ENCODE results near the gene MRGPRE.

MRGPRE gene

DNA sequence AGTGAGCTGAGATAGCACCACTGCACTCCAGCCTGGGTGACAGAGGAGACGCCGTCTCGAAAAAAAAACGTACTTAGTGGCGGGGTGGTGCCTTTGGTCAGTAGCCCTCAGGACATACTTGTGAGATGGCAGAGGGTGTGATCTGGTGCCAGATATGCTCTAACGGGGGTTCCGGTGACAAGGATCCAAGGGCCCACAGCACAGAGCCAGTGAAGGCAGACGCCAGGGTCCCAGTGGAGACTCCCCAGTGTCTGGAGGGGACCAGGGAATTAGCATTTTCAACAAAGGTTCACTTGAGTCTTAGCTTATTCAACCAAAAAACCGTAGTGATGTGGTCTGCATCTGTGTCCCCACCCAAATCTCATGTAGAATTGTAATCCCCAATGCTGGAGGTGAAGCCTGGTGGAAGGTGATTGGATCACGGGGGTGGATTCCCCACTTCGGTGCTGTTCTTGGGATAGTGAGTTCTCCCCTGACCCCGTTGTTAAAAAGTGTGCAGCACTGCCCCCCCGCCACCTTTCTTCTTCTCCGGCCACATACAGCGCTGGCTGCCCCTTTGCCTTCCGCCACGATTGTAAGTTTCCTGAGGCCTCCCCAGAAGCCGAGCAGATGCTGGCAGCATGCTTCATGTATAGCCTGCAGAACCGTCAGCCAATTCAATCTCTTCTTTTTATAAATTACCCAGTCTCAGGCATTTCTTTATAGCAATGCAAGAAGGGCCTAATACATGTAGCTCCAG, 40.5 kb downstream of the MRGPRE start:
- H3K9me3 ChIP-seq (ENCODE audit: insufficient read depth, low read length), result peaks cover 7% of the 10 kb centered on the region; the same call in 1 of the 2 replicates
- no peaks in the 10 kb centered on the region for H3K36me3 ChIP-seq (ENCODE audit: insufficient read depth, insufficient read length, low read length)
- no peaks in the 10 kb centered on the region for H3K27me3 ChIP-seq (ENCODE audit: insufficient read depth, insufficient read length)
- DNase-seq (ENCODE audit: low read depth, low spot score), result no peak
- peaks cover 43% of the 10 kb centered on the region for H3K4me1 ChIP-seq (ENCODE audit: insufficient read depth, insufficient read length)
- no peak overlapping the region for H3K9ac ChIP-seq (ENCODE audit: insufficient read length, low read depth)
- TF ChIP-seq ZNF274 (IDR thresholded peaks at IDR 0.05; ENCODE audit: low read depth, low read length) (no peak), YY1 (IDR thresholded peaks at IDR 0.05; ENCODE audit: insufficient read depth, insufficient read length) (no peak), SUZ12 (IDR thresholded peaks at IDR 0.05; ENCODE audit: extremely low read depth, insufficient read depth, insufficient read length) (no peak)
- H3K4me3 ChIP-seq (ENCODE audit: insufficient read length, low read depth), result no peak overlapping the region

DNA sequence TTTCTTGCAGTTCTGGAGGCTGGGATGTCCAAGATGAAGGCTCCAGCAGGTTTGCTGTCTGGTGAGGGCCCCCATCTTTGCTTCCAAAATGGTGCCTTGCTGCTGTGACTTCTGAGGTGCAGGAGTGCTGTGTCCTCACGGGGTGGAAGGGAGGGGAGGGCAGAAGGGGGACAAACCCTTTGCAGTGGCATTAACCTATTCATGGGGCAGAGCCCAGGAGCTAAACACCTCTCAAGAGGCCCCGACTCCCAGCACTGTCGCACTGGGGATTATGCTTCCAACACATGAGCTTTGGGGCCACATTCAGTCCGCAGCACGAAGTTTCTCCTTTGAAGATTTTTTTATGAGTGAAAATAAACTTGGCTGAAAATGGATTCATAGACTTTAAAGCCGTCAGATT, 41.6 kb downstream of the MRGPRE start:
- no peak for TF ChIP-seq YY1 (IDR thresholded peaks at IDR 0.05; ENCODE audit: insufficient read depth, insufficient read length)
- no peak for TF ChIP-seq SUZ12 (IDR thresholded peaks at IDR 0.05; ENCODE audit: extremely low read depth, insufficient read depth, insufficient read length)
- TF ChIP-seq ZNF274 (IDR thresholded peaks at IDR 0.05; ENCODE audit: low read depth, low read length), result no peak
- Histone ChIP-seq H3K9me3 (ENCODE audit: insufficient read depth, low read length) (peaks cover 7% of the 10 kb centered on the region; the same call in 1 of the 2 replicates), H3K27me3 (ENCODE audit: insufficient read depth, insufficient read length) (no peaks in the 10 kb centered on the region), H3K36me3 (ENCODE audit: insufficient read depth, insufficient read length, low read length) (no peaks in the 10 kb centered on the region), H3K4me3 (ENCODE audit: insufficient read length, low read depth) (peak overlapping the region; percentile 25), H3K9ac (ENCODE audit: insufficient read length, low read depth) (peak overlapping the region; percentile 12), H3K4me1 (ENCODE audit: insufficient read depth, insufficient read length) (peaks cover 41% of the 10 kb centered on the region)
- no peak for DNase-seq (ENCODE audit: low read depth, low spot score)

DNA sequence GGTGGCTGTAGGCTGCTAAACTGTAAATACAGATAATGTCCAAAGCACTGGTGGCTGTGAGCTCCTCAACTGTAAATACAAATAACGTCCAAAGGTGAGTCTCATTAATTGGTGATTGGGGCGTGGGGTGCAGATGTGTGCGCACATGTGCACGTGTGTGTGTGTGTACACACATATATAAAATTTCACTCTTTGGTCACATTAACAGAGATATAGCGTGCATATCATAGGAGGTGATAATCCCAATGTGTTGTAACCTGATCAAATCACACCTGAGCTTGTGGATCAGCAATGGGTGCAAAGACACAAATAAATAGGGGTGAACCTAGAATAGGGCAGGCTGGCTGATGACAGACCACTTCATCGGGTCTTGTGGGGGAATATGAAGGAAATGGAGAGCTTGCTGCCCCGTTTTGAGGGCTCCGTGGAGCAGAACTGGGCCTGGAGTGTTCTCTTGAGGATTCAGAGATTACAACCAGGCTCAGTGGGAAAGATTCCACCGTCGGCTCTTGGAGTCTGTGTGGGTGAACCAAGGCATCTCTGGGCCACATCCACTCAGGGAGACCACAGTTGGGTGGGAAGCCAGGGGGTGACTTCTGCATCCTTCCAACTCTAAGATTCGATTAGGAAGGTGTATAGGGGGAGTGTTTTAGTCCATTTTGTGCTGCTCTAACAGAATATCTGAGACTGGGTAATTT, 42.2 kb downstream of the MRGPRE start:
- peaks cover 7% of the 10 kb centered on the region; the same call in 1 of the 2 replicates for H3K9me3 ChIP-seq (ENCODE audit: insufficient read depth, low read length)
- peaks cover 36% of the 10 kb centered on the region for H3K4me1 ChIP-seq (ENCODE audit: insufficient read depth, insufficient read length)
- no peaks in the 10 kb centered on the region for H3K27me3 ChIP-seq (ENCODE audit: insufficient read depth, insufficient read length)
- H3K9ac ChIP-seq (ENCODE audit: insufficient read length, low read depth), result peak overlapping the region; percentile 89
- TF ChIP-seq ZNF274 (IDR thresholded peaks at IDR 0.05; ENCODE audit: low read depth, low read length) (no peak), YY1 (IDR thresholded peaks at IDR 0.05; ENCODE audit: insufficient read depth, insufficient read length) (no peak), SUZ12 (IDR thresholded peaks at IDR 0.05; ENCODE audit: extremely low read depth, insufficient read depth, insufficient read length) (no peak)
- H3K4me3 ChIP-seq (ENCODE audit: insufficient read length, low read depth), result peak overlapping the region; percentile 71
- DNase-seq (ENCODE audit: low read depth, low spot score), result no peak
- H3K36me3 ChIP-seq (ENCODE audit: insufficient read depth, insufficient read length, low read length), result no peaks in the 10 kb centered on the region

GRCh38 chr11:3189196-3189843, 42.9 kb downstream of the MRGPRE start:
- H3K4me1 ChIP-seq (ENCODE audit: insufficient read depth, insufficient read length), result peaks cover 35% of the 10 kb centered on the region
- peak; percentile 82 for DNase-seq (ENCODE audit: low read depth, low spot score)
- H3K36me3 ChIP-seq (ENCODE audit: insufficient read depth, insufficient read length, low read length), result no peaks in the 10 kb centered on the region
- H3K27me3 ChIP-seq (ENCODE audit: insufficient read depth, insufficient read length), result no peaks in the 10 kb centered on the region
- TF ChIP-seq YY1 (IDR thresholded peaks at IDR 0.05; ENCODE audit: insufficient read depth, insufficient read length) (no peak), SUZ12 (IDR thresholded peaks at IDR 0.05; ENCODE audit: extremely low read depth, insufficient read depth, insufficient read length) (no peak), ZNF274 (IDR thresholded peaks at IDR 0.05; ENCODE audit: low read depth, low read length) (no peak)
- H3K4me3 ChIP-seq (ENCODE audit: insufficient read length, low read depth), result peak overlapping the region; percentile 71
- peak overlapping the region; percentile 89 for H3K9ac ChIP-seq (ENCODE audit: insufficient read length, low read depth)
- peaks cover 7% of the 10 kb centered on the region; the same call in 1 of the 2 replicates for H3K9me3 ChIP-seq (ENCODE audit: insufficient read depth, low read length)

DNA sequence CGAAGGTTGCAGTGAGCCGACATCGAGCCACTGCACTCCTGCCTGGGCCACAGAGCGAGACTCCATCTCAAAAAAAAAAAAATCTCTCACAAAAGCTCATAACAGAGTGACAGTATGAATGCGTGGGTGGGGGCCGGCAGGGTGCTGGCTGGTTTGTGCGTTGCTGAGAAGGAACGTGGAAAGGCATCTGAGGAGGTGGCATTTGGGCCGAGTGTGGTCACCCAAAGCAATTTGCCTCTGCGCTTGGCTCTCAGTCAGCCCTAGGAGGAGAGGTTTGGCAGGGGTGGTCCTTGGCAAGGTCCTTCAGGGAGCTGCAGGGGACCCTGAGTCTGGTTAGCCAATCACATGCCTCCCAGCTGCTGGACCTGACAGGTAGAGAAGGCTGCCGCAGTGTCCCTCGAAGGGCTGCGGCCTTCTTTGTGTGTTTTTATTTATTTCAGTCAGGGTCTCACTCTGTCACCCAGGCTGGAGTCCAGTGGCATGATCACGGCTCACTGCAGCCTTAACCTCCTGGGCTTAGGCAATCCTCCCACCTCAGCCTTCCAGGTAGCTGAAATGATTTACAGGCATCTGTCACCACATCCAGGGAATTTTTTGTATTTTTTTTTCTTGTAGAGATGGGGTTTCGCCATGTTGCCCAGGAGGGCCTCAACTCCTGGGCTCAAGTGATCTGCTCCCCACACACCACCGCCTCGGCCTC, 43.6 kb downstream of the MRGPRE start:
- no peaks in the 10 kb centered on the region for H3K27me3 ChIP-seq (ENCODE audit: insufficient read depth, insufficient read length)
- TF ChIP-seq ZNF274 (IDR thresholded peaks at IDR 0.05; ENCODE audit: low read depth, low read length) (no peak), YY1 (IDR thresholded peaks at IDR 0.05; ENCODE audit: insufficient read depth, insufficient read length) (no peak), SUZ12 (IDR thresholded peaks at IDR 0.05; ENCODE audit: extremely low read depth, insufficient read depth, insufficient read length) (no peak)
- no peak overlapping the region for H3K4me3 ChIP-seq (ENCODE audit: insufficient read length, low read depth)
- peaks cover 7% of the 10 kb centered on the region; the same call in 1 of the 2 replicates for H3K9me3 ChIP-seq (ENCODE audit: insufficient read depth, low read length)
- H3K4me1 ChIP-seq (ENCODE audit: insufficient read depth, insufficient read length), result peaks cover 33% of the 10 kb centered on the region
- no peak for DNase-seq (ENCODE audit: low read depth, low spot score)
- no peaks in the 10 kb centered on the region for H3K36me3 ChIP-seq (ENCODE audit: insufficient read depth, insufficient read length, low read length)
- peak overlapping the region; percentile 66 for H3K9ac ChIP-seq (ENCODE audit: insufficient read length, low read depth)

GRCh38 chr11:3186166-3186953, 45.9 kb downstream of the MRGPRE start:
- no peaks in the 10 kb centered on the region for H3K36me3 ChIP-seq (ENCODE audit: insufficient read depth, insufficient read length, low read length)
- TF ChIP-seq ZNF274 (IDR thresholded peaks at IDR 0.05; ENCODE audit: low read depth, low read length) (no peak), SUZ12 (IDR thresholded peaks at IDR 0.05; ENCODE audit: extremely low read depth, insufficient read depth, insufficient read length) (no peak), YY1 (IDR thresholded peaks at IDR 0.05; ENCODE audit: insufficient read depth, insufficient read length) (no peak)
- H3K9me3 ChIP-seq (ENCODE audit: insufficient read depth, low read length), result no peaks in the 10 kb centered on the region
- H3K27me3 ChIP-seq (ENCODE audit: insufficient read depth, insufficient read length), result no peaks in the 10 kb centered on the region
- peaks cover 21% of the 10 kb centered on the region for H3K4me1 ChIP-seq (ENCODE audit: insufficient read depth, insufficient read length)
- no peak overlapping the region for H3K9ac ChIP-seq (ENCODE audit: insufficient read length, low read depth)
- H3K4me3 ChIP-seq (ENCODE audit: insufficient read length, low read depth), result no peak overlapping the region
- no peak for DNase-seq (ENCODE audit: low read depth, low spot score)
